ENCODE data around the gene BUB3.
"Not testable (repeated sequence)": the region's sequence is repeated elsewhere in the genome, so short reads cannot be mapped to it uniquely, and the experiment has no call there.

BUB3 gene

GRCh38 chr10:123154711-123155505 is 706 bp downstream of the BUB3 start:
- no peak for DNase-seq

GRCh38 chr10:123156078-123156477 is 1.9 kb downstream of the BUB3 start:
- DNase-seq = no peak

GRCh38 chr10:123157210-123157609 is 3.0 kb downstream of the BUB3 start:
- no peak for DNase-seq

GRCh38 chr10:123158682-123159081 is 4.5 kb downstream of the BUB3 start:
- no peak for DNase-seq

- no peak for DNase-seq
Observed at GRCh38 chr10:123160311-123160980, 6.2 kb downstream of the BUB3 start.

- no peak for DNase-seq
Observed at GRCh38 chr10:123164319-123164718, 10.1 kb downstream of the BUB3 start.

GRCh38 chr10:123165445-123166072 is 11.4 kb downstream of the BUB3 start:
- DNase-seq = no peak

GRCh38 chr10:123166618-123167017 is 12.4 kb downstream of the BUB3 start:
- no peak for DNase-seq

- DNase-seq = no peak
Observed at GRCh38 chr10:123170961-123171360, 16.8 kb downstream of the BUB3 start.

GRCh38 chr10:123171616-123172015 is 17.4 kb downstream of the BUB3 start:
- DNase-seq = not testable (repeated sequence)

- no peak for DNase-seq
Observed at GRCh38 chr10:123175389-123176387, 21.5 kb downstream of the BUB3 start.

- DNase-seq = not testable (repeated sequence)
Observed at GRCh38 chr10:123178390-123178789, 24.2 kb downstream of the BUB3 start.

GRCh38 chr10:123180101-123181090 is 26.2 kb downstream of the BUB3 start:
- no peak for DNase-seq

GRCh38 chr10:123183724-123184123 is 29.5 kb downstream of the BUB3 start:
- DNase-seq = no peak

GRCh38 chr10:123187781-123188180 is 33.6 kb downstream of the BUB3 start:
- DNase-seq = no peak

- DNase-seq = no peak
Observed at GRCh38 chr10:123191886-123192285, 37.7 kb downstream of the BUB3 start.

- DNase-seq = no peak
Observed at GRCh38 chr10:123194056-123194455, 39.9 kb downstream of the BUB3 start.

GRCh38 chr10:123200531-123200930 is 46.3 kb downstream of the BUB3 start:
- no peak for DNase-seq

- DNase-seq = no peak
Observed at GRCh38 chr10:123202506-123202905, 48.3 kb downstream of the BUB3 start.

- DNase-seq = no peak
Observed at GRCh38 chr10:123203393-123204126, 49.4 kb downstream of the BUB3 start.

GRCh38 chr10:123204127-123204461 is 49.9 kb downstream of the BUB3 start:
- DNase-seq = no peak
